ENCODE measurements around the gene ZNF213.

The ZNF213 gene

GRCh38 chr16:3134338-3135125 is at the start of gene ZNF213:
ZNF213 (plus strand) TSS chr16:3135029; CDS start chr16:3137281, 2,252 bp downstream.
- peak; percentile 95 for DNase-seq

GRCh38 chr16:3085868-3086595 is 48.8 kb upstream of the ZNF213 start:
- no peak for DNase-seq

GRCh38 chr16:3086596-3087242 is 48.1 kb upstream of the ZNF213 start:
- DNase-seq = no peak

- no peak for DNase-seq
Observed at GRCh38 chr16:3087243-3088235, 47.3 kb upstream of the ZNF213 start.

GRCh38 chr16:3088450-3088849 is 46.4 kb upstream of the ZNF213 start:
- no peak for DNase-seq

- DNase-seq = no peak
Observed at GRCh38 chr16:3088925-3089716, 45.7 kb upstream of the ZNF213 start.

GRCh38 chr16:3089717-3090592 is 44.9 kb upstream of the ZNF213 start:
- DNase-seq = no peak

GRCh38 chr16:3091551-3091950 is 43.3 kb upstream of the ZNF213 start:
- no peak for DNase-seq

- no peak for DNase-seq
Observed at GRCh38 chr16:3092501-3092941, 42.3 kb upstream of the ZNF213 start.

GRCh38 chr16:3094289-3095027 is 40.4 kb upstream of the ZNF213 start:
- peak; percentile 58 for DNase-seq

- DNase-seq = peak; percentile 58
Observed at GRCh38 chr16:3095869-3096268, 39.0 kb upstream of the ZNF213 start.

- DNase-seq = no peak
Observed at GRCh38 chr16:3096362-3096761, 38.5 kb upstream of the ZNF213 start.

- no peak for DNase-seq
Observed at GRCh38 chr16:3097266-3097665, 37.6 kb upstream of the ZNF213 start.

GRCh38 chr16:3098459-3099394 is 36.1 kb upstream of the ZNF213 start, which contains the start of gene ZSCAN10:
ZSCAN10 (minus strand) TSS chr16:3099294; CDS start chr16:3092937, 6,357 bp downstream.
- no peak for DNase-seq

- no peak for DNase-seq
Observed at GRCh38 chr16:3099395-3099731, 35.5 kb upstream of the ZNF213 start.

- peak; percentile 94 for DNase-seq
Observed at GRCh38 chr16:3099732-3100499, 34.9 kb upstream of the ZNF213 start.

- DNase-seq = peak; percentile 52
Observed at GRCh38 chr16:3101018-3101840, 33.6 kb upstream of the ZNF213 start.
